ENCODE data around the gene VSIG2.
A peak's percentile ranks its signal among the peaks of the same experiment; 100 is the strongest.
"Not testable (repeated sequence)": the region's sequence is repeated elsewhere in the genome, so short reads cannot be mapped to it uniquely, and the experiment has no call there.

Gene VSIG2

DNA sequence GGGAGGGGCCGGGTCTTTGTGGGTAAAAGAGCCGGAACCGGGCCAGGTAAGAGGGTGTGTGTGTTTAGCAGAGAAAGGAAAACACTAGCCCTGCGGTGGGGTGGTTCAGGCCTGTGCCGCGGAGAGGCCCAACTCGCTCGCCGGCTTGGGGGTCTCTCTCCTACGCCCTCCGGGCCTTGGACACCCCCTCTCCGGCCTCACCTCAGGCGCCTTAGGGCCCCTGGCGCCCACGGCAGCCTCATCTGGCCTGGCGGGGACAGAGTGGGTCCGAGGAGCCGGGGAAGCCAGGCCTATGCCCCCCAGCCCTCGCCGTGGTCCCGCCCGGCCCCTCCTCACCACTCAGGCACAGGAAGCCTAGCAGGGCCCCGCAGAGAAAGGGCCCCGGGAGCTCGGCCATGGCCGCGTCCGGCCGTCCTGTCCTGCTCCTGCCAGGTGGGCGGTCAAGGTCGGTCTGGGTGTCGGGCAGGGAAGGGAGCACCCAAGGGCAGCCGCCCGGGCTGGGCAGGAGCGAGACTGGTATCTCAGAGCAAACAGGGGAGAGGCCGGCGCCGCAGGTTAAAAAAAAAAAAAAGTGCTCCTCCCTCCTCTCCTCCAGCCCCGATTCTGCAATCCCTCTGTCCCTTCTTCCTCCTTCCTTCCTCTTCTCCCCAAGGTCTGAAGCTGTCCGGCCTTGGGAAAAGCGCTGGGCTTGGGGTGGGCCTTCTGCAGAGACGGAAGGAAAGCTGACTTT, at the start of gene VSIG2:
Gene VSIG2, minus strand, starts transcription at position 515 of the 730 bp plus-strand sequence. Its CDS starts 118 bp downstream, at position 397.
- no peak for DNase-seq

DNA sequence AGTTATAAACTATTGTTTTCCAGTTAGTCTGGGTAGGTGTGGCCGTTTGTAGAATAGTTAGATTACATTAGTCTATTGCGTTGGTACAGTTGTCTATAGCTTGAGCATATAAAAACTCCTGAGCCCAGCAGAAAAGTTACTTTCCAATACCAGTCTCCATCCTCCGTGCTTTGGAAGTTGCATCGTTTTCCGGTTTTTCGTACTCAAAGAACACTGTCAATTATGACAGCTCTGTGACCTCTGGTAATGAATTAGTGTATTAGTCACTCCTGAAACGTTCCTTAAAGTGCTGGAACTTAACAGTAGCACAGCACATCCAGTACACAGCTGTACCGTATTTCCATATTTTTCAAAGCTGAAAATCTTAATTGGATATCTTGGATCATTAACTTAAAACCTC, 49.0 kb upstream of the VSIG2 start:
- DNase-seq = no peak

DNA sequence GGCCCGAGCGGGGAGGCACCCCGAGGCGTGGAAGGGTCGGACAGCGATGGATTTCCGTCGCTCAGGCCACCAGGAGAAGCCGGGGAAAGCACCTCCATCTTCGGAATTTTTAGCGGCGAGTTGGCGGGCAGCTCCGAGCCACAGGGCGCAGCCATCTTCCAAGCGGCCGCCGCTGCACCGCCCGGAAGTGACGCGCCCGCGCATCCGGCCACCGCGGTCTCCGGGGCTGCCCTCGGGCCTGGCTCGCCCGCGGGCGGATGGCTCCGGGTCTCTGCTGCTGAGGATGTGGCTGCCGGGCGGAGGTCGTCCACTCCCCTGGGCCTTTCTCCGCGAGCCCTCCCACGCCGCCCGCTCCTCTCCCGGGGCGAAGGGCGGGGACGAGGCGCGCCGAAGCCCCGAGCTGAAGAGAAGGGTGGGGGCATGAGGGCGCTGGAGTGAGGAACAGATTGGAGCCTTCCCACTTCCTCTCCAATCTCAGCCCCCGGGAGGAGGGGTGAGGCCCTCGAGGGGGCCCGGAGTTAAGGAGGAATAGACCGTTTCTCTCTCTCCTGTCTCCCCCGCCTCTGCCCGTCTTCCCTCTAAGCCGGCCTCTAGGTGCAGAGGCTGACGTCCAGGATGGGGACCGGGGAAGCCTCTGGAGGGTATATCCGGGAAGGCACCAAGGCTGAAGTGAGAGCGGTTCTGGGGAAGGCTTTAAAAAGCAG, 48.3 kb upstream of the VSIG2 start, which contains the start of gene MSANTD2:
Gene MSANTD2, minus strand, starts transcription at position 181 of the 704 bp plus-strand sequence. Its CDS starts 26 bp downstream, at position 155.
- DNase-seq = no peak

GRCh38 chr11:124799348-124800225, 47.5 kb upstream of the VSIG2 start:
- no peak for DNase-seq

DNA sequence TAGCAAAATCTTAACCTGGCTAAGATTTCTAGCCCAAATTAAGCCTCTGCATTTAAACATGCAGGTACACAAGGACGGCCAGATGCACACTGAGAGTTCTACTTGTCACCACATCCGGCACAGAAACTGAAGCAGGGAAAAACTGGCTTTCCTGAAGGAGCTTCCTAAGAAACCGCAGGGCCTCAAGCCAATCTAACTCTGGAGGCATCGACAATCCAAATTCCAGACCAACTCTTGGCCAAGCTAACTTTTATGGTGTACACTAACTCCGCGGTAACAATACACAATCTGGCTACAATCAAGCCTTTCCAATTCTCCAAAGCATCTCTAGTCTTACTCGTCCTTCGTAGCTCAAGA, 46.9 kb upstream of the VSIG2 start:
- DNase-seq = no peak

GRCh38 chr11:124796312-124796711, 44.3 kb upstream of the VSIG2 start:
- DNase-seq = no peak

DNA sequence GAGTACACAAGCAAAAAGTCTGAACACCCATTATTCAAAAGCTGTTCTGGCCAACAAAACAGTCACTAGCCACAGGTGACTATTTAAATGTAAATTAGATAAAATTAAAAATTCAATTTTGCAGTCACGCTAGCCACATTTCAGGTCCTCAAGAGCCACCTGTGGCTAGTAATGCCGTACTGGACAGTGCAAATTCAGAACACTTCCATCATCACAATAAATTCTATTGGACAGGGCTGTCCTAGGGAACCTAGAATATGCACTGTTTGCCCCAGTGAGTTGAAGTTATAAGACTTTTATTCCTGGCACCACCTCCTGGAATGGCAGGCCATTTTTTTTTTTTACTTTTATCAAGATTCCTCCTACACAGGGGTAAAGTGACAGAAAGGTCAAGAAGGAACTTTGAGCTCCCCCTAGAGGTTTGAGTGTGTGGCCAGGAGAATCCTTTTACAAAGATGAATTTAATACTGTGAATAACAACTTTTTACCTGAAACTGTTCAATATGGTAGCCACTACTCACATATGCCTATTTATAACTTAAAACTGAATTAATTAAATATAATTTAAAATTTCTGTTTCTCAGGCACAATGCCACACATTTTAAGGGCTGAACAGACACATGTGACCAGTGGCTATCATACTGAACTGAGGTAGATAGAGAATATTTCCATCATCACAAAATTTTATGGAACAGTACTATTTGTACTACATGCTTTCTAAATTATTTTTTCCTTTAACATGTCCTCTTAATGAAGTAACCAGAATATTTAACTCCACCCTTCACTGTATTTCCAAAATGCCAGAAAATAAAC, 41.6 kb upstream of the VSIG2 start:
- peak; percentile 28 for DNase-seq

GRCh38 chr11:124791626-124792341, 39.7 kb upstream of the VSIG2 start:
- DNase-seq = no peak

- DNase-seq = no peak
These were observed 36.5 kb upstream of the VSIG2 start for GRCh38 chr11:124788521-124788920.

GRCh38 chr11:124784051-124784450, 32.0 kb upstream of the VSIG2 start:
- no peak for DNase-seq

GRCh38 chr11:124783002-124783401, 30.9 kb upstream of the VSIG2 start:
- DNase-seq = no peak

- no peak for DNase-seq
These were observed 27.5 kb upstream of the VSIG2 start for GRCh38 chr11:124779568-124779967.

DNA sequence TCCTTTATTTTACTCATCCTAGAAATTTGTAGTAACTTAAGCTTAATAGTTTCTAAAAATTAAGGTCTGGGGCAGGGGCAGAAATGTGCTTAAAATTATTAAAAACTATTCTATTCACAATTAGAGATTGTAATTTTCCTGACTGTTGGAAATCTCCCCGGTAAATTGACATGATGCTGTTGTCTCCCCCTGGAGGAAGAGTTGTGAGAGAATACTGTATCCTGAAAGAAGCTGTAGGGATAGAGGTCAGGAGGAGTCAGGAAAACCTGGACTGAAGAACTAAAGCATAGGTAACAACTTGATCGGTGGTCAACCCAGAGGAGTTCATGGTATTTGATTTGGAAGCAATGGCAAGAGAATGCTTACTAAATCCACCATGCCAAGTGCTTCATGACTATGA, 26.2 kb upstream of the VSIG2 start:
- DNase-seq = no peak

DNA sequence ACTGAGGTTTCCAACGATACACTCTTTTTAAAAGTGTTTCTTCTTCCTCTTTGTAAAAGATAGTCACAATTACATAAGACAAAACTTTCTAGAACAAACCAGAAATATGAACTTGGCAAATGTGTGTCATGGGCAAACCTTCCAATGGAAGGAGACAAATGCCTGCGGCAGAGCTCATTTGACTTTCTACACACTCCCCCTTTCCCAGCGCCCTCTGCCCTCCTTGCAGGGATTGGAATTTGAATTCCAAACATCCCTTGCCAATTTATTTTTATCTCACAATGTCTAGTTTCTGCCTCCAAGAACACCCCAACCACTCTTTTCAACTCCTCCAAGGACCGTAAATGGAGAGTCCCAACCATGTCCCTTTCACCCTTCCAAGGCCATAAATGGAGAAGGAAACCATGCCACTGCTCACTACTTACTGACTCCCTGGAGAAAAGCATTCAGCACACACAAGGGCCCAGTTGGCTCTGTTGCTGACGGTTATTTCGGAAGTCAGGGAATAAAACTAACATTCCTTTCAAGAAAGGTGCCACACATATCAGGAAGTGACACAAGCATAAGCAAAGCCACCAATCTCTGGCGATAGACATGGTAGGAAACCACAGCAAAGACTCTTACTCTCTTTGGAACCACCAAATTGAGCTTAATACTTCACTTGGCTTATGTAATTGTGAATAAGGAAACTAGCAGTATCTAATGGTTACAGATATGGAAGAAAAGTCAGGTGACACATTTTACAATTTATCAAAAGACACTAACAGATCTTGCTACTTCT, 25.0 kb upstream of the VSIG2 start:
- DNase-seq = no peak

GRCh38 chr11:124770959-124771358, 18.9 kb upstream of the VSIG2 start:
- DNase-seq = not testable (repeated sequence)

DNA sequence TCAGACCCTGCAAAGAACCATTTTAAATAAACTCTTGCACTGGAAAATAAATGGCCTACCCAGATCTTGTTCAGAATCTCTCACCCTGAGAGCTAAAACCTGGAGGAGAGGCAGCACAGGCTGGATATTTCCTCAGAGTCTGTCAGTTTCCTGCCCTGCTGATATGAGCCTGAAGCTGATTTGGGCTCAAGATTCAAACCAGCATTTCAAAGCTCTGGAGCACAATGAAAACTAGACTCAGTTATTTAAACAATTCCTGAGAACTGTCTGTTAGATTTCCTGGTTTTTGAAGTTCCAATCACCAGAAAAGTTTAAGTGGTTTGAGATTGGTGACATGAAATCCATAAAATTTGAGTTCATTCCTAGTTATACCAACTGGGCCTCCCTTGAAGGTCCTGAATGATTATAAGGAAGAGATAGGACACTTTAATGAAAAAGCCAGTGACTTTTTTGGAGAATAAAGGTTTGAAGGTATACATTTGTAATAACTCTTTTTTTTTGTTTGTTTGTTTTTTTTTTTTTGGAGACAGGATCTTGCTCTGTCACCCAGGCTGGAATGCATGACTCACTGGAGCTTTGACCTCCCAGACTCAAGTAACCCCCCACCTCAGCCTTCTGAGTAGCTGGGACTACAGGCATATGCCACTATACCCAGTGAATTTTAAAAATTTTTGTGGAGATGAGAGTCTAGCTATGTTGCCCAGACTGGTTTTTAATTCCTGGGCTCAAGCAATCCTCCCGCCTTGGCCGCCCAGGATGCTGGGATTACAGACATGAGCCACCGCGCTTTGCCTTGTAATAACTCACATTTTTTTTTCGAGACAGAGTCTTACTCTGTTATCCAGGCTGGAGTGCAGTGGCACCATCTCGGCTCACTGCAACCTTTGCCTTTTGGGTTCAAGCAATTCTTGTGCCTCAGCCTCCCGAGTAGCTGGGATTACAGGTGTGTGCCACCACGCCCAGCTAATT, 18.0 kb upstream of the VSIG2 start:
- DNase-seq = no peak

GRCh38 chr11:124768914-124769313, 16.9 kb upstream of the VSIG2 start:
- DNase-seq = no peak

GRCh38 chr11:124766156-124766555, 14.1 kb upstream of the VSIG2 start:
- no peak for DNase-seq

- DNase-seq = peak; percentile 26
These were observed 11.3 kb upstream of the VSIG2 start for GRCh38 chr11:124763156-124763947.

Measured in NCI-H2081 treated with DMSO at 0.1 percent for 48 hours (cell line).